ENCODE data around the gene ARL15.

GRCh38 chr5:53856506-53856905 is 453.9 kb downstream of the ARL15 start:
- TF ChIP-seq CTCF (IDR thresholded peaks at IDR 0.05; ENCODE audit: low read depth, low read length) (no peak), POLR2A (IDR thresholded peaks at IDR 0.05; ENCODE audit: extremely low read depth, insufficient read length) (no peak), MYC (IDR thresholded peaks at IDR 0.05; ENCODE audit: low read depth, low read length) (no peak), MAX (IDR thresholded peaks at IDR 0.05; ENCODE audit: low read depth, low read length) (no peak)
